Measurements from ENCODE around the gene FSTL4. TPM values are rescaled to one million over a fixed set of nuclear protein-coding genes. Genes with fewer than 3 reads are reported as not detected.

Gene FSTL4
- total RNA-seq, 1 experiment from 2014 or later, result not detected

DNA sequence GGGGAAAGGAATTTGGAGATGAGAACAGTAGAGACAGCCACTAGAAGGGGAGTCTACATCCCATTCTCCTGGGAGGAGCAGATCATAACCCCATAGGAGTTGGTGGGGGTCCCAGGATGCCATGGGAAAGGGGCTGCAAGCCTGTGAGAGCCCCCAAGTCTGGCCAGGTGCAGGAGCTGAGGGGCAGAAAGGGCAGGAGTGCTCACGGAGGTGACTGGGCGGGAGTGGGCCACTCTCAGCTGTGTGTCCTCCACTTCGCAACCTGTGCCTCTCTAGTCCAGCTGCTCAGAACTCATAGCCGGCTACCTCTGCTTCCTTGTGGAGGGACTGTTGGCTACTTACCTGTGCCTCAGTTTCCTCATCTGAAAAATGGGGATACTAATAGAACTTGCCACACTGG is 263.9 kb downstream of the FSTL4 start:
- intact Hi-C loops (cut with micrococcal nuclease; ENCODE audit: unreplicated experiment), result no loop called here
- no TSS peak for BruUV-seq (replicated peaks)
- H3K9me3 ChIP-seq (ENCODE audit: insufficient read depth, low read depth), result no peaks in the 10 kb centered on the region
- H3K27ac ChIP-seq, result no peak overlapping the region
- H3K9me2 ChIP-seq (ENCODE audit: insufficient read depth), result no peaks in the 10 kb centered on the region
- H3K79me2 ChIP-seq (ENCODE audit: low read depth), result no peaks in the 10 kb centered on the region
- TF ChIP-seq EZH2 (IDR thresholded peaks at IDR 0.05; ENCODE audit: low read depth), result no peak
- TF ChIP-seq, protein P1, sequence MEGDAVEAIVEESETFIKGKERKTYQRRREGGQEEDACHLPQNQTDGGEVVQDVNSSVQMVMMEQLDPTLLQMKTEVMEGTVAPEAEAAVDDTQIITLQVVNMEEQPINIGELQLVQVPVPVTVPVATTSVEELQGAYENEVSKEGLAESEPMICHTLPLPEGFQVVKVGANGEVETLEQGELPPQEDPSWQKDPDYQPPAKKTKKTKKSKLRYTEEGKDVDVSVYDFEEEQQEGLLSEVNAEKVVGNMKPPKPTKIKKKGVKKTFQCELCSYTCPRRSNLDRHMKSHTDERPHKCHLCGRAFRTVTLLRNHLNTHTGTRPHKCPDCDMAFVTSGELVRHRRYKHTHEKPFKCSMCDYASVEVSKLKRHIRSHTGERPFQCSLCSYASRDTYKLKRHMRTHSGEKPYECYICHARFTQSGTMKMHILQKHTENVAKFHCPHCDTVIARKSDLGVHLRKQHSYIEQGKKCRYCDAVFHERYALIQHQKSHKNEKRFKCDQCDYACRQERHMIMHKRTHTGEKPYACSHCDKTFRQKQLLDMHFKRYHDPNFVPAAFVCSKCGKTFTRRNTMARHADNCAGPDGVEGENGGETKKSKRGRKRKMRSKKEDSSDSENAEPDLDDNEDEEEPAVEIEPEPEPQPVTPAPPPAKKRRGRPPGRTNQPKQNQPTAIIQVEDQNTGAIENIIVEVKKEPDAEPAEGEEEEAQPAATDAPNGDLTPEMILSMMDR (conservative IDR thresholded peaks at IDR 0.05), result no peak
- H2AFZ ChIP-seq, result no peak overlapping the region
- no peaks in the 10 kb centered on the region for H3K27me3 ChIP-seq (ENCODE audit: insufficient read depth, low read depth)
- DNase-seq, result no peak
- H4K20me1 ChIP-seq (ENCODE audit: insufficient read depth), result no peaks in the 10 kb centered on the region
- H3K36me3 ChIP-seq (ENCODE audit: low read depth), result no peaks in the 10 kb centered on the region
- no peak overlapping the region for H3K4me3 ChIP-seq
- POLR2A ChIA-PET (ENCODE audit: unreplicated experiment), result no interaction called here
- CTCF ChIA-PET, result no interaction called here
- H3K4me1 ChIP-seq (replicated peaks; ENCODE audit: insufficient read depth), result 0 out of 2 replicates have a peak, but pooled peaks cover 8% of the 10 kb centered on the region
- peaks cover 7% of the 10 kb centered on the region for H3F3A ChIP-seq (ENCODE audit: insufficient read depth, low read depth)
- no peak overlapping the region for H3K4me2 ChIP-seq

- no peaks in the 10 kb centered on the region for H3K27me3 ChIP-seq (ENCODE audit: insufficient read depth, low read depth)
- H3K27ac ChIP-seq, result no peak overlapping the region
- no TSS peak for BruUV-seq (replicated peaks)
- no peak overlapping the region for H3K4me2 ChIP-seq
- no peak overlapping the region for H3K4me3 ChIP-seq
- peaks cover 7% of the 10 kb centered on the region for H3F3A ChIP-seq (ENCODE audit: insufficient read depth, low read depth)
- ChIA-PET POLR2A (ENCODE audit: unreplicated experiment) (no interaction called here), CTCF (no interaction called here)
- no peaks in the 10 kb centered on the region for H3K9me2 ChIP-seq (ENCODE audit: insufficient read depth)
- H3K9me3 ChIP-seq (ENCODE audit: insufficient read depth, low read depth), result no peaks in the 10 kb centered on the region
- H3K4me1 ChIP-seq (replicated peaks; ENCODE audit: insufficient read depth), result 0 out of 2 replicates have a peak, but pooled peaks cover 8% of the 10 kb centered on the region
- TF ChIP-seq EZH2 (IDR thresholded peaks at IDR 0.05; ENCODE audit: low read depth), result no peak
- TF ChIP-seq, protein P1 (conservative IDR thresholded peaks at IDR 0.05), result no peak
- H2AFZ ChIP-seq, result no peak overlapping the region
- no peaks in the 10 kb centered on the region for H3K79me2 ChIP-seq (ENCODE audit: low read depth)
- no peaks in the 10 kb centered on the region for H4K20me1 ChIP-seq (ENCODE audit: insufficient read depth)
- no peak for DNase-seq
- no peaks in the 10 kb centered on the region for H3K36me3 ChIP-seq (ENCODE audit: low read depth)
- intact Hi-C loops (cut with micrococcal nuclease; ENCODE audit: unreplicated experiment), result no loop called here
Observed at GRCh38 chr5:133347039-133347438, 265.3 kb downstream of the FSTL4 start.

- Histone ChIP-seq H3K4me1 (replicated peaks; ENCODE audit: insufficient read depth) (peaks cover 14% of the 10 kb centered on the region; the same call in 1 of the 2 replicates), H3K4me3 (no peak overlapping the region), H3K4me2 (no peak overlapping the region), H2AFZ (no peak overlapping the region), H3K27me3 (ENCODE audit: insufficient read depth, low read depth) (no peaks in the 10 kb centered on the region), H3K9me2 (ENCODE audit: insufficient read depth) (no peaks in the 10 kb centered on the region), H3F3A (ENCODE audit: insufficient read depth, low read depth) (peaks cover 7% of the 10 kb centered on the region), H4K20me1 (ENCODE audit: insufficient read depth) (no peaks in the 10 kb centered on the region), H3K79me2 (ENCODE audit: low read depth) (no peaks in the 10 kb centered on the region), H3K36me3 (ENCODE audit: low read depth) (no peaks in the 10 kb centered on the region), H3K27ac (no peak overlapping the region), H3K9me3 (ENCODE audit: insufficient read depth, low read depth) (no peaks in the 10 kb centered on the region)
- BruUV-seq (replicated peaks), result no TSS peak
- POLR2A ChIA-PET (ENCODE audit: unreplicated experiment), result no interaction called here
- DNase-seq, result peak in 1 of 2 experiments; percentile 54
- CTCF ChIA-PET, result no interaction called here
- intact Hi-C loops (cut with micrococcal nuclease; ENCODE audit: unreplicated experiment), result no loop called here
- TF ChIP-seq, protein P1 (conservative IDR thresholded peaks at IDR 0.05), result no peak
- TF ChIP-seq EZH2 (IDR thresholded peaks at IDR 0.05; ENCODE audit: low read depth), result no peak
Observed at GRCh38 chr5:133344266-133344665, 268.1 kb downstream of the FSTL4 start.
